ENCODE data around the gene TXNRD1.
A peak's percentile ranks its signal among the peaks of the same experiment; 100 is the strongest.

The TXNRD1 gene

DNA sequence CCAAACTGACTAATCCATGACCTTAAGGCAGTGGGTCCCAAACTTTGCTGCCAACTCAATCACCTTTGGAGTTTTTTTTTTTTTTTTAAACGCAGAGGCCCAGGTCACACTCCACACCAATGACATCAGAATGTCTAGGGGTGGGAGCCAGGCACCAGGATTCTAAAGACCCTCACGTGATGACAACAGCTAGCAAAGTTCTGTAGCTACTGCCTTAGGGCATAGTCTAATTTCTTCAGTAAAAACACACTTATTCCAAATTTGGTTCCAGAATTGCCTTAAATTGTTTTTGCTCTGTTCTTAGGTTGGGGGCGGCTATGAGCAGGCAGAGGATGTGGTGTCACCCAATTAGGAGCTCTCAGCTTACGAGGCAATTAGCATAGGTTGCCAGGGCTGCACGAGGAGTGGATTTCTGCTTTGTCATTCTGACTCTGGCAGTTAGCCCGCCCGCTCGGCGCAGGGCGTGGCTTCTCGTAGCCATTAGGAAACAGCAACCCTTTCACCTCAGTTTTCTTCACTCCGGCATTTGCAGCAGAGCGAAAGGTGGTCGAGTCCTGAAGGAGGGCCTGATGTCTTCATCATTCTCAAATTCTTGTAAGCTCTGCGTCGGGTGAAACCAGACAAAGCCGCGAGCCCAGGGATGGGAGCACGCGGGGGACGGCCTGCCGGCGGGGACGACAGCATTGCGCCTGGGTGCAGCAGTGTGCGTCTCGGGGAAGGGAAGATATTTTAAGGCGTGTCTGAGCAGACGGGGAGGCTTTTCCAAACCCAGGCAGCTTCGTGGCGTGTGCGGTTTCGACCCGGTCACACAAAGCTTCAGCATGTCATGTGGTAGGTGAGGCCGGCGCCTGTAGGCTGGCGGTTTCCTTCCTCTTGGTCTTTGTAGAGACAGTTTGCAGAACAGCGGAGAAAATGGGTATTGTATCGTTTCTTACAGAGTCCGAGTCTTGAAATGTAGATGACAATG, 71.2 kb downstream of the TXNRD1 start:
- TF ChIP-seq SNAI2 (CRISPR knock-in tag; IDR thresholded peaks at IDR 0.05) (no peak), ISL1 (CRISPR knock-in tag; IDR thresholded peaks at IDR 0.05) (no peak; the same call in 1 of the 2 replicates), ARNTL (CRISPR knock-in tag; IDR thresholded peaks at IDR 0.05; ENCODE audit: borderline replicate concordance, low read depth) (no peak), TCF4 (CRISPR knock-in tag; IDR thresholded peaks at IDR 0.05; ENCODE audit: borderline replicate concordance) (no peak; the same call in 1 of the 2 replicates), ZFP3 (CRISPR knock-in tag; IDR thresholded peaks at IDR 0.05) (0 out of 2 replicates have a peak, but pooled peaks have one; percentile 32), OSR1 (CRISPR knock-in tag; IDR thresholded peaks at IDR 0.05) (no peak), ZNF70 (CRISPR knock-in tag; IDR thresholded peaks at IDR 0.05) (0 out of 2 replicates have a peak, but pooled peaks have one; percentile 28), PPARA (CRISPR knock-in tag; IDR thresholded peaks at IDR 0.05; ENCODE audit: borderline replicate concordance) (no peak), ZFP30 (CRISPR knock-in tag; IDR thresholded peaks at IDR 0.05) (no peak), ZNF565 (CRISPR knock-in tag; conservative IDR thresholded peaks at IDR 0.05; ENCODE audit: low read depth) (no peak), BACH2 (CRISPR knock-in tag; IDR thresholded peaks at IDR 0.05; ENCODE audit: borderline replicate concordance) (no peak)
- TF ChIP-seq, protein P1, sequence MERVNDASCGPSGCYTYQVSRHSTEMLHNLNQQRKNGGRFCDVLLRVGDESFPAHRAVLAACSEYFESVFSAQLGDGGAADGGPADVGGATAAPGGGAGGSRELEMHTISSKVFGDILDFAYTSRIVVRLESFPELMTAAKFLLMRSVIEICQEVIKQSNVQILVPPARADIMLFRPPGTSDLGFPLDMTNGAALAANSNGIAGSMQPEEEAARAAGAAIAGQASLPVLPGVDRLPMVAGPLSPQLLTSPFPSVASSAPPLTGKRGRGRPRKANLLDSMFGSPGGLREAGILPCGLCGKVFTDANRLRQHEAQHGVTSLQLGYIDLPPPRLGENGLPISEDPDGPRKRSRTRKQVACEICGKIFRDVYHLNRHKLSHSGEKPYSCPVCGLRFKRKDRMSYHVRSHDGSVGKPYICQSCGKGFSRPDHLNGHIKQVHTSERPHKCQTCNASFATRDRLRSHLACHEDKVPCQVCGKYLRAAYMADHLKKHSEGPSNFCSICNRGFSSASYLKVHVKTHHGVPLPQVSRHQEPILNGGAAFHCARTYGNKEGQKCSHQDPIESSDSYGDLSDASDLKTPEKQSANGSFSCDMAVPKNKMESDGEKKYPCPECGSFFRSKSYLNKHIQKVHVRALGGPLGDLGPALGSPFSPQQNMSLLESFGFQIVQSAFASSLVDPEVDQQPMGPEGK (CRISPR knock-in tag; IDR thresholded peaks at IDR 0.05; ENCODE audit: borderline replicate concordance): no peak
- TF ChIP-seq, protein P2, sequence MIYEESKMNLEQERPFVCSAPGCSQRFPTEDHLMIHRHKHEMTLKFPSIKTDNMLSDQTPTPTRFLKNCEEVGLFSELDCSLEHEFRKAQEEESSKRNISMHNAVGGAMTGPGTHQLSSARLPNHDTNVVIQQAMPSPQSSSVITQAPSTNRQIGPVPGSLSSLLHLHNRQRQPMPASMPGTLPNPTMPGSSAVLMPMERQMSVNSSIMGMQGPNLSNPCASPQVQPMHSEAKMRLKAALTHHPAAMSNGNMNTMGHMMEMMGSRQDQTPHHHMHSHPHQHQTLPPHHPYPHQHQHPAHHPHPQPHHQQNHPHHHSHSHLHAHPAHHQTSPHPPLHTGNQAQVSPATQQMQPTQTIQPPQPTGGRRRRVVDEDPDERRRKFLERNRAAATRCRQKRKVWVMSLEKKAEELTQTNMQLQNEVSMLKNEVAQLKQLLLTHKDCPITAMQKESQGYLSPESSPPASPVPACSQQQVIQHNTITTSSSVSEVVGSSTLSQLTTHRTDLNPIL (CRISPR knock-in tag; IDR thresholded peaks at IDR 0.05; ENCODE audit: low read depth): no peak
- TF ChIP-seq, protein P3, sequence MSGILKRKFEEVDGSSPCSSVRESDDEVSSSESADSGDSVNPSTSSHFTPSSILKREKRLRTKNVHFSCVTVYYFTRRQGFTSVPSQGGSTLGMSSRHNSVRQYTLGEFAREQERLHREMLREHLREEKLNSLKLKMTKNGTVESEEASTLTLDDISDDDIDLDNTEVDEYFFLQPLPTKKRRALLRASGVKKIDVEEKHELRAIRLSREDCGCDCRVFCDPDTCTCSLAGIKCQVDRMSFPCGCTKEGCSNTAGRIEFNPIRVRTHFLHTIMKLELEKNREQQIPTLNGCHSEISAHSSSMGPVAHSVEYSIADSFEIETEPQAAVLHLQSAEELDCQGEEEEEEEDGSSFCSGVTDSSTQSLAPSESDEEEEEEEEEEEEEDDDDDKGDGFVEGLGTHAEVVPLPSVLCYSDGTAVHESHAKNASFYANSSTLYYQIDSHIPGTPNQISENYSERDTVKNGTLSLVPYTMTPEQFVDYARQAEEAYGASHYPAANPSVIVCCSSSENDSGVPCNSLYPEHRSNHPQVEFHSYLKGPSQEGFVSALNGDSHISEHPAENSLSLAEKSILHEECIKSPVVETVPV (CRISPR knock-in tag; IDR thresholded peaks at IDR 0.05): no peak
- TF ChIP-seq, protein P4, sequence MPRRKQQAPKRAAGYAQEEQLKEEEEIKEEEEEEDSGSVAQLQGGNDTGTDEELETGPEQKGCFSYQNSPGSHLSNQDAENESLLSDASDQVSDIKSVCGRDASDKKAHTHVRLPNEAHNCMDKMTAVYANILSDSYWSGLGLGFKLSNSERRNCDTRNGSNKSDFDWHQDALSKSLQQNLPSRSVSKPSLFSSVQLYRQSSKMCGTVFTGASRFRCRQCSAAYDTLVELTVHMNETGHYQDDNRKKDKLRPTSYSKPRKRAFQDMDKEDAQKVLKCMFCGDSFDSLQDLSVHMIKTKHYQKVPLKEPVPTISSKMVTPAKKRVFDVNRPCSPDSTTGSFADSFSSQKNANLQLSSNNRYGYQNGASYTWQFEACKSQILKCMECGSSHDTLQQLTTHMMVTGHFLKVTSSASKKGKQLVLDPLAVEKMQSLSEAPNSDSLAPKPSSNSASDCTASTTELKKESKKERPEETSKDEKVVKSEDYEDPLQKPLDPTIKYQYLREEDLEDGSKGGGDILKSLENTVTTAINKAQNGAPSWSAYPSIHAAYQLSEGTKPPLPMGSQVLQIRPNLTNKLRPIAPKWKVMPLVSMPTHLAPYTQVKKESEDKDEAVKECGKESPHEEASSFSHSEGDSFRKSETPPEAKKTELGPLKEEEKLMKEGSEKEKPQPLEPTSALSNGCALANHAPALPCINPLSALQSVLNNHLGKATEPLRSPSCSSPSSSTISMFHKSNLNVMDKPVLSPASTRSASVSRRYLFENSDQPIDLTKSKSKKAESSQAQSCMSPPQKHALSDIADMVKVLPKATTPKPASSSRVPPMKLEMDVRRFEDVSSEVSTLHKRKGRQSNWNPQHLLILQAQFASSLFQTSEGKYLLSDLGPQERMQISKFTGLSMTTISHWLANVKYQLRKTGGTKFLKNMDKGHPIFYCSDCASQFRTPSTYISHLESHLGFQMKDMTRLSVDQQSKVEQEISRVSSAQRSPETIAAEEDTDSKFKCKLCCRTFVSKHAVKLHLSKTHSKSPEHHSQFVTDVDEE (CRISPR knock-in tag; IDR thresholded peaks at IDR 0.05): no peak
- TF ChIP-seq, protein P5, sequence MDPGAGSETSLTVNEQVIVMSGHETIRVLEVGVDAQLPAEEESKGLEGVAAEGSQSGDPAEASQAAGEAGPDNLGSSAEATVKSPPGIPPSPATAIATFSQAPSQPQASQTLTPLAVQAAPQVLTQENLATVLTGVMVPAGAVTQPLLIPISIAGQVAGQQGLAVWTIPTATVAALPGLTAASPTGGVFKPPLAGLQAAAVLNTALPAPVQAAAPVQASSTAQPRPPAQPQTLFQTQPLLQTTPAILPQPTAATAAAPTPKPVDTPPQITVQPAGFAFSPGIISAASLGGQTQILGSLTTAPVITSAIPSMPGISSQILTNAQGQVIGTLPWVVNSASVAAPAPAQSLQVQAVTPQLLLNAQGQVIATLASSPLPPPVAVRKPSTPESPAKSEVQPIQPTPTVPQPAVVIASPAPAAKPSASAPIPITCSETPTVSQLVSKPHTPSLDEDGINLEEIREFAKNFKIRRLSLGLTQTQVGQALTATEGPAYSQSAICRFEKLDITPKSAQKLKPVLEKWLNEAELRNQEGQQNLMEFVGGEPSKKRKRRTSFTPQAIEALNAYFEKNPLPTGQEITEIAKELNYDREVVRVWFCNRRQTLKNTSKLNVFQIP (CRISPR knock-in tag; IDR thresholded peaks at IDR 0.05; ENCODE audit: borderline replicate concordance, low read depth): no peak
- peak; percentile 77 for ATAC-seq

DNA sequence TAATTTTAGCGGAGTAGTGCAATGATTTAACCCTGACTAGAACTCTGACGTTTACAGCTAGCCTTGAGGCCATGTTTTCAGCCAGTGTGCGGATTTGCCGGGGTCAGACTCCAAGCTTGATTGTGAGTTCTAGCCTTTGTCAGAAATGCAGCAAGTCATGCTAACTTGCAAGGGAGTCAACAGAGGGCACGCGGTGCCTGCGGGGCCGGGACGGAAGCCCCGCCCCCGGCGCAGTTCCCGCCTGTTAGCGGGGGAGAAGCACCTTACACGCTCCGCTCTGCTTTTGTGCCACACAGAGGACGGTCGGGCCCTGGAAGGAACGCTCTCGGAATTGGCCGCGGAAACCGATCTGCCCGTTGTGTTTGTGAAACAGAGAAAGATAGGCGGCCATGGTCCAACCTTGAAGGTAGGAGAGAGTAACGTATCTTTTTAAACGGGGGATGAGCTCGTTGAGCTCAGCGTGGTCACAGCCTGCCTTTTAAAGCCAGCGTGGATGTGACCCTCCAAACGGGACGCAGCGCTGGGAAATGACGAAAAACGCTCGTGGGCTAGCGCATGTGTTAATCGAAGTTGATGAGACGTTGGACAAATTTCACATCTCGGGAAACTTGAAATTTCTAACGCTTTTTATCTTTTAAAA, 73.2 kb downstream of the TXNRD1 start:
- TF ChIP-seq, protein P2 (CRISPR knock-in tag; IDR thresholded peaks at IDR 0.05; ENCODE audit: low read depth): no peak
- TF ChIP-seq RARB (CRISPR knock-in tag; IDR thresholded peaks at IDR 0.05) (no peak), TOX (CRISPR knock-in tag; IDR thresholded peaks at IDR 0.05; ENCODE audit: borderline replicate concordance) (no peak), ZNF70 (CRISPR knock-in tag; IDR thresholded peaks at IDR 0.05) (no peak), CSDC2 (CRISPR knock-in tag; IDR thresholded peaks at IDR 0.05) (no peak), ZNF565 (CRISPR knock-in tag; conservative IDR thresholded peaks at IDR 0.05; ENCODE audit: low read depth) (no peak), OSR1 (CRISPR knock-in tag; IDR thresholded peaks at IDR 0.05) (no peak), TCF4 (CRISPR knock-in tag; IDR thresholded peaks at IDR 0.05; ENCODE audit: borderline replicate concordance) (no peak), ARNTL (CRISPR knock-in tag; IDR thresholded peaks at IDR 0.05; ENCODE audit: borderline replicate concordance, low read depth) (no peak)
- ATAC-seq: peak; percentile 74

Measured in SK-N-SH treated with all-trans-retinoic acid at 6 μM for 48 hours (cell line).